Midbrain (tissue), 1 donor: ENCODE results near the gene RAB36.

Experiments used
- DNase-seq: peaks from one replicate; lab custom pipeline; 2025; lab: John Stamatoyannopoulos, UW

The RAB36 gene

DNA sequence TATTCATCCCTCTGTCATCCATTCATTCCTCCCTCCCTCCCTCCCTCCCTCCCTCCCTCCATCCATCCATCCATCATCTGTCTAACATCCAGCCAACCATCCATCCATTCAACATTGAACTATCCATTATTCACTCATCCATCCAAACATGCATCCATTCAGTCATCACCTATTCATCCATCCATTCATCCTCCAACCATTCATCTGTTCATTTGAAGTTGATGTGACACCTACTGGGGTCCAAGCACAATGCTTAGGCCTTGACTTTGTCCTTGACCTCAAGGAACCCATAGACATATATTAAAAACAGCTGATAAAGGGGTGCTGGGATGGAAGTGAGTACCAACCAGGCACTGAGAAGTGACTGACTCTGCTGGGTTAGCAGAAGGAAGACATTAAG is 61.6 kb downstream of the RAB36 start:
- DNase-seq = no peak

DNA sequence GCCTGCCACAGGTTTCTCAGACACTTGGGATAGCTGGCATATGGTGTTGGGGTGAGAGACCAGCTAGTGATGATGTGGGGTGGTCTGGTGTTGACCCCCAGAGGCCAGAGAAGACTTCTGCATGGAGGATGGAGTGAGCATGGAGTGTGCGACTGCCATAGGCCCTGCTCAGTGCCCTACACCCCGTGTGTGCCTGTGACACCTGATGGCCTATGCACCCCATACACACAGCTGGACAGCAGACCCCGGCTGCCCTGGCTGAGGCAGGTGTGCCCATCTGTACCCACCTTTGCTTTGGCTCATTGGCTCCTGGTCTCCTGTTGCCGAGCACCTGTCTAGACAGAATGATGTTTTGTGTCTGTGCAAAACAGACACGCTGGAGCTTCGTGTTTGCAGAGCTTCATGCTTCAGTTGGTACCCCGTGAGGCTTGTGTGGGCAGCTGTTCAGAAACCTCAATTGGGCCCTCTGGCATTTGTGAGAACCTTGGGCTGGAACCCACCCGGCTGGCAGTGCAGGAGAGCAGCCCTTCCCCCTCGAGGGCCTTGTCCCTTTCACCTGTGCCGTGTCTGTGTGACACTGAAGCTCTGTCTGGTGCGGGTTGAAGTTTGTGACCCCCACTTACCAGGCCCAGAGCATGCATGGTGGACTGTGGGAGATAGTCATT is 62.6 kb downstream of the RAB36 start:
- DNase-seq = no peak

DNA sequence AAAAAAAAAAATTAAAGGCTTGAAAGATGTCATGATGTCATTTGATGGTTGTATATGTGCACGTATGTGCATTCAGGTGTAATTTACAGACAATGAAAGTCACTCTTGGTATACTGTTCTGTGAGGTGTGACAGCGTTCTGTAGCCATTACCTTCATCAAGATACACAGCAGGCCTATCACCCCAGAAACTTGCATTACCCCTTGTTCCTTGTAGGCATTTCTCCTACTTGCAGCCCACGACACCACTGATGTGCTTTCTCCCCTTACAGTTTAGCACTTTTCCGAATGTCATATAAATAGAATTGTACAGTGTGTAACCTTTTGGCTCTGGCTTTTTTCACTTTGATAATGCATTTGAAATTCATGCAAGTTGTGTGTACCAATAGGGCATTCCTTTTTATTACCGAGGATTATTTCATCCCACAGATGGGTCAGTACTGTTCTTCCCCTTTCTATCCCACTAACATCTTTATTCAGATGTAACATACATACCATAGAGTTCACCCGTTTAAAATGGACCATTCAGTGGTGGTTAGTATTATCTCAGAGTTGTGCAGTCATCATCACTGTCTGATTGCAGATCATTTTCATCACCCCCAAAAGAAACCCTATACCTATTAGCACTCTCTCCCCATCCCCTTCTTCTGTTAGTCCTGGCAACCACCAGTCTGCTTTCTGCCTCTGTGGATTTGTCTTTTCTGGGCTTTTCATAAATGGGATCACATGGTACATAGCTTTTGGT is 65.3 kb downstream of the RAB36 start:
- DNase-seq = no peak

DNA sequence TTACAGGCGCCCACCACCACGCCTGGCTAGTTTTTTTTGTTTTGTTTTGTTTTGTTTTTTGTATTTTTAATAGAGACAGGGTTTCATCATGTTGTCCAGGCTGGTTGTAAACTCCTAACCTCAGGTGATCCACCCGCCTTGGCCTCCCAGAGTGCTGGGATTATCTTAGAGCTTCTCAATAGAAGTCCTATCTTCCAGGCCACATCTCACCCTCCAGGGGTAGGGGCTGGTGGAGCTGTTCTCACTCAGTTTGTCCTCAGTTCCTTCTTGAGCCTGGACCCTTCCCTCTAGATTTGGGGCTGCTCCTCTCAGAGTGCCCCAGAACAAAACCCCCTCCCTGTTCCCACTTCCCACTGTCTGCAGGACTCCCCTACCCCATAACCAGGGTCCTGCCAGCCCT is 66.3 kb downstream of the RAB36 start:
- no peak for DNase-seq

DNA sequence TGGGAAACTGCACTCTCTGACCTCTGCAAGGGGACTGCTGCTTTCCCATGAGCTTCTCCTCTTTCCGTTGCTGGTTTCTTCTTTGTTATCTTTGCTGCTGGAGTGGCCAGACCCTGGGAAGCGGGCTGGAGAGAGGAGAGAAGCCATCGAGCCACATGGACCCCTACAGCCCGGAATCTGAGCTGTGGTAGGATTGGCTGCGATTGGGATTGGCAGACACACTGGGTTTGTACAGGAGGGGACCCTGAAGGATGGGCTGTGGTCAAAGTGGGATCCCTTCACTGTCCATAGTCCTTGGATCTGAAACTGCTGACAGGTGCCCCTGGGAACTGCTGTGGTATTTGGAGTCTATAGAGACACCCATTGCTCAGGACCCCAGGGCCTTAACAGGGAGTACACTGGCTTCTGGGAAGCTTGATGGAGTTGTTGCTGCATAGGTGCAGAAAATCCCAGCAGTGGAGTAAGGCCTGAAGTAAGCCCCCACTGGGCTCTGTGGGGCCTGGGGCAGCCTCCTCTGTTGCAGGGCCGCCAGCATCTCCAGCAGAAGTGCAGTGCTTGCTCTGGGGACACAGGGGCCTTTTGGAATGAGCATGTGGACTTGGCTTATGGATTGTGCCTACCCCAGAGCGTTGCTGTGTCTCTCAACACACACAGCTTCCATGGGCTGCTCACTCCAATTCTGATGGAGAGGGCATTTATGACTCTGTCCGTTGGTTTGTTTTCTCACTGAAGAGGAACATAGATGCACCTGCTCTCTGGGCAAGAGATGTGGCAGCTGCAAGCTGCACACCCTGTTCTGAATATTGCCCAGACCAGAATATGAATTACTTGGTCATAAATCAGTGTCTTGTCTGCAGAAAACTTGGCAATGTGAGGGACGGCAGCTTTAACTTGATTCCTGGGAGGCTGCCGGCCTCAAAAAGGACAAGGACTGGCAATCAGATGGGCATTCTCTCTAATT is 67.1 kb downstream of the RAB36 start:
- peak; percentile 15 for DNase-seq

DNA sequence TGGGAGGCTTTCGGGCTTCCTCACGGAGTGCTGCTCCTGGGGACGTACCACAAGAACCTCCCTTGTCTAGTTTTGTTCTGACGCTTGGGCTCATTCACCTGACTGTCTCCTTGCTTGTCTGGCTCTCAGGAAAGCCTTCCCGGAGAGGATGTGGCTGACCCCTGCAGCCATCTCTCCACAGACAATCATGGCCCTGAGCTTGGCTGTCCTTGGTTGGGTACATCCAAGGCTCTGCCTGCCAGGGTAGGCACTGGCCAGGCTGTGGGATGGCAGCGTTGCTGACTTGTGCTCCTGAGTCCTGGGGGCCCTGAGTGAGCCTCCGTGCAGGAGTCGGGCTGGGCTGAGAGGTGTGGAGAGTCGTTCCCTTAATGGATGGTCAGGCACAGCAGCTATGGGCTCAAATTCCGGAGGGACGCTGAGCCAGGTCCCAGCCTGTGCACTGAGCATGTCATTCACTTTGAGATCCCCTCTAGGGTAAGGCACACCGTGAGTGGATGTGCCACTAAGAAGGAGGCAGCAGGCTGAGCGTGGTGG is 67.8 kb downstream of the RAB36 start:
- DNase-seq = no peak

DNA sequence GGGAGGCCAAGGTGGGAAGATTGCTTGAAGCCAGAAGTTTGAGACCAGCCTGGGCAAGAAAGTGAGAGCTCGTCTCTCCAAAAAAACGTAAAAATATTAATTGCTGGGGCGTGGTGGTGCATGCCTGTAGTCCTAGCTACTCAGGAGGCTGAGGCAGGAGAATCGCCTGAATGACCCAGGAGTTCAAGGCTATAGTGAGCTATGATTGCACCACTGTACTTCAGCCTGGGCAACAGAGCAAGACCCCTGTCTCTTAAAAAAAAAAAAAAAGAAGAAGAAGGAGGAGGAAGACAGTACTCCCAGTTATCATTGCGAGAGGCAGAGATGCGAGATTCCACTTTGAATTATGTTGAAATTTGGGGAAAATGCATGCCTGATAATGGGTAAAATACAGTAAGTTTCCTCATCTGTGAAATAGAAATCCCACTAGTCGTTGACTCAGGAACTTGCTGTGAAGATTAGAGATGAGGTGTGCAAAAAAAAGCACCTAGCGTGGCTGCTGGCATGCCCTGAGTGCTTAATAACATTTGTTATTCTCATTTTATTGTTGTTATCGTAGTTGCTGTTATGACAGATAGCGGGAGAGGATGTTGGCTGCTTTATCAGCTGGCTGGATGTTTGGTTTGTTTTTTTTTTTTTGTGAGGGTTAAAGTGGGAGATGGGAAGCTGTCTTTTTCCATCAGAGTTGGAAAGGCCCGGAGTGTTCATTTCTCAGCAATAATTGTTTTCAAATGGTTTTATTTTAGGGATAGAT is 68.5 kb downstream of the RAB36 start:
- no peak for DNase-seq
